Lower lobe of right lung (tissue), 2 donors: ENCODE results near the gene RPL34. TPM values are rescaled to one million over a fixed set of nuclear protein-coding genes. Genes with fewer than 3 reads are reported as not detected.

Experiments
- ATAC-seq, 2 donors: fragments of 200-7000 bp; cut with Tn5 transposase; one replicate each; pipeline ENCODE4 v1.9.1; 2020 to 2022; ENCODE audit warnings: mild to moderate bottlenecking in 2 of 2, moderate library complexity in 2 of 2
- DNase-seq: peaks from one replicate; pipeline ENCODE4 v3.0.0-alpha.2; 2020
- H3K27ac ChIP-seq: fragments of 200-600 bp; one replicate; pipeline ENCODE4 v1.8.0; 2022
- H3K27me3 ChIP-seq: fragments of 200-600 bp; one replicate; pipeline ENCODE4 v1.8.0; 2022; ENCODE audit warnings: low read depth
- H3K36me3 ChIP-seq: fragments of 200-600 bp; one replicate; pipeline ENCODE4 v1.8.0; 2022; ENCODE audit warnings: mild to moderate bottlenecking
- H3K4me1 ChIP-seq: fragments of 200-600 bp; one replicate; pipeline ENCODE4 v1.8.0; 2022
- H3K4me3 ChIP-seq: fragments of 200-600 bp; one replicate; pipeline ENCODE4 v1.8.0; 2022; ENCODE audit warnings: mild to moderate bottlenecking
- H3K9me3 ChIP-seq: fragments of 200-600 bp; one replicate; pipeline ENCODE4 v1.8.0; 2022
- CTCF ChIP-seq: fragments of 200-600 bp; IDR thresholded peaks from one replicate; pipeline ENCODE4 v1.8.0; 2022; ENCODE audit warnings: antibody characterized with exemption, mild to moderate bottlenecking
- intact Hi-C: fragments of 100-400 bp; cut with DNase I; formaldehyde crosslinking; loops from one replicate; pipeline ENCODE4 v1.11.0; 2022
- total RNA-seq: library from RNA; stranded (reverse); fragmentation: NEBNext Ultra II Directional; extraction: Animal tissue kit (Norgen Biotek cat#: 25700); gene quantifications from one replicate; pipeline ENCODE4 v1.2.1, GENCODE V29; 2021
- donor health status: DM: no; HTN: yes; CAD: no; lungs with severe emphysema.

RPL34 gene
- total RNA-seq, 1 donor from 2014 or later = 1,009 TPM

GRCh38 chr4:108637856-108638255 lies 17.5 kb downstream of the RPL34 start:
- DNase-seq = no peak
- Histone ChIP-seq H3K27me3 (no peaks in the 10 kb centered on the region), H3K36me3 (peaks cover 36% of the 10 kb centered on the region), H3K9me3 (no peaks in the 10 kb centered on the region), H3K27ac (no peak overlapping the region), H3K4me3 (no peak overlapping the region), H3K4me1 (no peaks in the 10 kb centered on the region)
- TF ChIP-seq CTCF = no peak
- ATAC-seq = no peak
- intact Hi-C loops = no loop called here

GRCh38 chr4:108644237-108644636 lies 23.9 kb downstream of the RPL34 start:
- Histone ChIP-seq H3K4me1 (no peaks in the 10 kb centered on the region), H3K9me3 (no peaks in the 10 kb centered on the region), H3K27me3 (no peaks in the 10 kb centered on the region), H3K36me3 (no peaks in the 10 kb centered on the region), H3K27ac (no peak overlapping the region), H3K4me3 (no peak overlapping the region)
- no peak for ATAC-seq
- intact Hi-C loops = no loop called here
- no peak for DNase-seq
- no peak for TF ChIP-seq CTCF

GRCh38 chr4:108646706-108647105 lies 26.3 kb downstream of the RPL34 start:
- DNase-seq = no peak
- intact Hi-C loops = no loop called here
- no peak for ATAC-seq

GRCh38 chr4:108649863-108650211 lies 29.5 kb downstream of the RPL34 start:
- H3K4me3 ChIP-seq = peak overlapping the region; percentile 89
- no peaks in the 10 kb centered on the region for H3K9me3 ChIP-seq
- peaks cover 23% of the 10 kb centered on the region for H3K4me1 ChIP-seq
- intact Hi-C loops = no loop called here
- no peak overlapping the region for H3K27ac ChIP-seq
- no peak for DNase-seq
- no peaks in the 10 kb centered on the region for H3K27me3 ChIP-seq
- TF ChIP-seq CTCF = no peak
- ATAC-seq = peak in 1 of 2 donors; percentile 2
- H3K36me3 ChIP-seq = no peaks in the 10 kb centered on the region

More at GRCh38 chr4:108646706-108647105, 26.3 kb downstream of the RPL34 start:
- H3K27ac ChIP-seq = no peak overlapping the region
- no peaks in the 10 kb centered on the region for H3K27me3 ChIP-seq
- peaks cover 11% of the 10 kb centered on the region for H3K4me1 ChIP-seq
- no peaks in the 10 kb centered on the region for H3K36me3 ChIP-seq
- H3K9me3 ChIP-seq = no peaks in the 10 kb centered on the region
- no peak overlapping the region for H3K4me3 ChIP-seq
- no peak for TF ChIP-seq CTCF

GRCh38 chr4:108650212-108651013 lies 30.0 kb downstream of the RPL34 start, which contains the start of gene OSTC:
OSTC (plus strand) TSS chr4:108650599; CDS start chr4:108650656, 57 bp downstream.
- TF ChIP-seq CTCF = peak; percentile 41
- intact Hi-C loops = no loop called here
- no peaks in the 10 kb centered on the region for H3K27me3 ChIP-seq
- no peaks in the 10 kb centered on the region for H3K9me3 ChIP-seq
- no peaks in the 10 kb centered on the region for H3K36me3 ChIP-seq
- ATAC-seq = peak; percentile 98 to 99
- peak within 1 kb of the TSS; percentile 89 for H3K4me3 ChIP-seq
- H3K27ac ChIP-seq = peak within 1 kb of the TSS; percentile 92
- peak; percentile 97 for DNase-seq
- H3K4me1 ChIP-seq = peaks cover 23% of the 10 kb centered on the region
